Suprapubic skin (tissue), 4 donors: ENCODE data around the gene MUC6. TPM values are rescaled to one million over a fixed set of nuclear protein-coding genes. Genes with fewer than 3 reads are reported as not detected.

Experiments used
- DNase-seq, 2 donors: peaks; one replicate each; pipeline ENCODE4 v3.0.0-alpha.2; 2019; ENCODE audit warnings: low spot score in 2 of 2
- H3K27ac ChIP-seq: fragments of 200-600 bp; sonication (generic); one replicate; pipeline ENCODE4 v1.5.1; 2019
- H3K27me3 ChIP-seq: fragments of 200-600 bp; sonication (generic); one replicate; pipeline ENCODE4 v1.5.1; 2019
- H3K36me3 ChIP-seq: fragments of 200-600 bp; sonication (generic); one replicate; pipeline ENCODE4 v1.5.1; 2019
- H3K4me1 ChIP-seq: fragments of 200-600 bp; sonication (generic); one replicate; pipeline ENCODE4 v1.5.1; 2019
- H3K4me3 ChIP-seq: fragments of 200-600 bp; sonication (generic); one replicate; pipeline ENCODE4 v1.5.1; 2019; ENCODE audit warnings: mild to moderate bottlenecking
- H3K9me3 ChIP-seq: fragments of 200-600 bp; sonication (generic); one replicate; pipeline ENCODE4 v1.5.1; 2019
- EP300 ChIP-seq: sonication (generic); formaldehyde crosslinking; IDR thresholded peaks from one replicate; pipeline ENCODE4 v1.6.1; 2017; ENCODE audit warnings: antibody characterized with exemption
- POLR2A ChIP-seq, 2 donors: fragments of 450-650 bp; IDR thresholded peaks; one replicate each; pipeline ENCODE4 v1.6.1; 2017; ENCODE audit warnings: antibody characterized with exemption in 2 of 2, mild to moderate bottlenecking in 2 of 2, moderate library complexity in 2 of 2
- POLR2AphosphoS5 ChIP-seq, 3 donors: sonication (generic); formaldehyde crosslinking; IDR thresholded peaks; one replicate each; pipeline ENCODE4 v1.6.1; 2017; ENCODE audit warnings: antibody characterized with exemption in 3 of 3
- WGBS: methylation state at CpG from one replicate; pipeline ENCODE4 v1.1.5; 2018; 5-methylcytosine and 5-hydroxymethylcytosine counted together
- total RNA-seq, 4 donors: library from RNA; depleted of rRNA; stranded (reverse); fragments of >200 nt; gene quantifications; one replicate each; pipeline ENCODE4 v1.1.0, GENCODE V29; 2016
- TF ChIP-seq, protein P1 (sequence below), 2 donors: fragments of 200-600 bp in 1 of 2; fragments of 450-650 bp in 1 of 2; sonication (generic) in 1 of 2; IDR thresholded peaks; one replicate each; pipeline ENCODE4 v1.5.1; 2016 to 2019; ENCODE audit warnings: antibody characterized with exemption in 2 of 2, mild to moderate bottlenecking in 1 of 2, moderate library complexity in 1 of 2

Gene MUC6
- total RNA-seq, 4 donors from 2014 or later: 0.04 TPM; not detected in 3

DNA sequence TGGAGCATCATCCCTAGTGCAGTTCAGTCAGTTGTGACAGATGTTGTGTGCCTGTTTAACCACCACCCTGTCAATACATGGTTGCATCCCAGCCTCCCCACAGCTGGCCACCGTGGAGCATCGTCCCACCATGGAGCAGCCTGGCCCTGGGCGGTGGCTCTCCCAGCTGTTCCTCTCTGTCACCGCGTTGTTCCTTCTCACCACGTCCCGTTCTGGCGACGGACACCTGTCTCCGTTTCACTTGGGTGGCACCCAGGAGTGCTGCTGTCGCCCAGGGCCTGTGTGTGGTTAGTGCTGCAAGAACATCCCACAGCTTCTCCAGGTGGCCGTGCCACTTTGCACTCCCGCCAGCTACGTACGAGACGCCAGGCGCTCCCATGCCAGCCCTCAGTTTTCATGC is 26.5 kb downstream of the MUC6 start:
- Histone ChIP-seq H3K4me3 (no peak overlapping the region), H3K27ac (no peak overlapping the region), H3K36me3 (peaks cover 80% of the 10 kb centered on the region), H3K4me1 (peaks cover 4% of the 10 kb centered on the region), H3K27me3 (no peaks in the 10 kb centered on the region), H3K9me3 (no peaks in the 10 kb centered on the region)
- no peak for DNase-seq
- TF ChIP-seq, protein P1, sequence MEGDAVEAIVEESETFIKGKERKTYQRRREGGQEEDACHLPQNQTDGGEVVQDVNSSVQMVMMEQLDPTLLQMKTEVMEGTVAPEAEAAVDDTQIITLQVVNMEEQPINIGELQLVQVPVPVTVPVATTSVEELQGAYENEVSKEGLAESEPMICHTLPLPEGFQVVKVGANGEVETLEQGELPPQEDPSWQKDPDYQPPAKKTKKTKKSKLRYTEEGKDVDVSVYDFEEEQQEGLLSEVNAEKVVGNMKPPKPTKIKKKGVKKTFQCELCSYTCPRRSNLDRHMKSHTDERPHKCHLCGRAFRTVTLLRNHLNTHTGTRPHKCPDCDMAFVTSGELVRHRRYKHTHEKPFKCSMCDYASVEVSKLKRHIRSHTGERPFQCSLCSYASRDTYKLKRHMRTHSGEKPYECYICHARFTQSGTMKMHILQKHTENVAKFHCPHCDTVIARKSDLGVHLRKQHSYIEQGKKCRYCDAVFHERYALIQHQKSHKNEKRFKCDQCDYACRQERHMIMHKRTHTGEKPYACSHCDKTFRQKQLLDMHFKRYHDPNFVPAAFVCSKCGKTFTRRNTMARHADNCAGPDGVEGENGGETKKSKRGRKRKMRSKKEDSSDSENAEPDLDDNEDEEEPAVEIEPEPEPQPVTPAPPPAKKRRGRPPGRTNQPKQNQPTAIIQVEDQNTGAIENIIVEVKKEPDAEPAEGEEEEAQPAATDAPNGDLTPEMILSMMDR (IDR thresholded peaks at IDR 0.05): no peak
- TF ChIP-seq POLR2AphosphoS5 (IDR thresholded peaks at IDR 0.05) (no peak), POLR2A (IDR thresholded peaks at IDR 0.05) (no peak), EP300 (no peak)
- 87% methylated on average over 17 of the region's 17 CpGs for WGBS

DNA sequence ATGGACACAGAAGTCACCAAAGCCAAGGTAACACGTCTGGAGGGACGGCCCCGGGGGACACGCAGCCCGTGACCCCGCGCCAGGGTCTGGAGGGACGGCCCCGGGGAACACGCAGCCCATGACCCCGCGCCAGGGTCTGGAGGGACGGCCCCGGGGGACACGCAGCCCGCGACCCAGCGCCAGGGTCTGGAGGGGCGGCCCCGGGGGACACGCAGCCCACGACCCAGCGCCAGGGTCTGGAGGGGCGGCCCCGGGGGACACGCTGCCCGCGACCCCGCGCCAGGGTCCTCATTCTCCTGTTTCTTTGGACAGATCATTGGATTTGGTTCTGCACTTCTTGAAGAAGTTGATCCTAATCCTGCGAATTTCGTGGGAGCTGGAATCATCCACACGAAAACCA is 27.1 kb downstream of the MUC6 start:
- H3K4me1 ChIP-seq: peaks cover 4% of the 10 kb centered on the region
- no peaks in the 10 kb centered on the region for H3K27me3 ChIP-seq
- H3K27ac ChIP-seq: no peak overlapping the region
- H3K4me3 ChIP-seq: no peak overlapping the region
- TF ChIP-seq, protein P1 (IDR thresholded peaks at IDR 0.05): no peak
- TF ChIP-seq POLR2A (IDR thresholded peaks at IDR 0.05) (no peak), EP300 (no peak), POLR2AphosphoS5 (IDR thresholded peaks at IDR 0.05) (no peak)
- no peaks in the 10 kb centered on the region for H3K9me3 ChIP-seq
- H3K36me3 ChIP-seq: peaks cover 87% of the 10 kb centered on the region
- no peak for DNase-seq
- WGBS: 85% methylated on average over 20 of the region's 33 CpGs

DNA sequence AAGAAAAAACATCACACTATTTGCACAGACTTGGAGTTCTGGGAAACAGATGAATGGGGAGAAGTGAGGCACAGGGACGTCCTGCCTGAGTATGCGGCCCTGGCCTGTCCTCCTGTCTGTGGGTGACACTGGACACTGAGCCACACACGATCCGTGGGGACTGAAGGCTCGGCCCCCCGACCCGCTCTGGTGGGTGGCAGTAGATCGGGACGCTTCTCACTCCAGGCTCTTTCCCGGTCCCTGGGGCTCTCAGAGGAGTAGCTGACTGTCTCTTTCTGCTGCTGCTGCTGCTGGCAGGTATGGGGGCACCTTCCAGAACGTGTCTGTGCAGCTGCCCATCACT is 27.7 kb downstream of the MUC6 start:
- Histone ChIP-seq H3K4me1 (peaks cover 4% of the 10 kb centered on the region), H3K9me3 (no peaks in the 10 kb centered on the region), H3K4me3 (no peak overlapping the region), H3K27ac (no peak overlapping the region), H3K36me3 (peaks cover 92% of the 10 kb centered on the region), H3K27me3 (no peaks in the 10 kb centered on the region)
- 90% methylated on average over 10 of the region's 11 CpGs for WGBS
- TF ChIP-seq POLR2A (IDR thresholded peaks at IDR 0.05): no peak
- TF ChIP-seq POLR2AphosphoS5 (IDR thresholded peaks at IDR 0.05): no peak
- TF ChIP-seq EP300: no peak
- TF ChIP-seq, protein P1 (IDR thresholded peaks at IDR 0.05): no peak
- DNase-seq: no peak

DNA sequence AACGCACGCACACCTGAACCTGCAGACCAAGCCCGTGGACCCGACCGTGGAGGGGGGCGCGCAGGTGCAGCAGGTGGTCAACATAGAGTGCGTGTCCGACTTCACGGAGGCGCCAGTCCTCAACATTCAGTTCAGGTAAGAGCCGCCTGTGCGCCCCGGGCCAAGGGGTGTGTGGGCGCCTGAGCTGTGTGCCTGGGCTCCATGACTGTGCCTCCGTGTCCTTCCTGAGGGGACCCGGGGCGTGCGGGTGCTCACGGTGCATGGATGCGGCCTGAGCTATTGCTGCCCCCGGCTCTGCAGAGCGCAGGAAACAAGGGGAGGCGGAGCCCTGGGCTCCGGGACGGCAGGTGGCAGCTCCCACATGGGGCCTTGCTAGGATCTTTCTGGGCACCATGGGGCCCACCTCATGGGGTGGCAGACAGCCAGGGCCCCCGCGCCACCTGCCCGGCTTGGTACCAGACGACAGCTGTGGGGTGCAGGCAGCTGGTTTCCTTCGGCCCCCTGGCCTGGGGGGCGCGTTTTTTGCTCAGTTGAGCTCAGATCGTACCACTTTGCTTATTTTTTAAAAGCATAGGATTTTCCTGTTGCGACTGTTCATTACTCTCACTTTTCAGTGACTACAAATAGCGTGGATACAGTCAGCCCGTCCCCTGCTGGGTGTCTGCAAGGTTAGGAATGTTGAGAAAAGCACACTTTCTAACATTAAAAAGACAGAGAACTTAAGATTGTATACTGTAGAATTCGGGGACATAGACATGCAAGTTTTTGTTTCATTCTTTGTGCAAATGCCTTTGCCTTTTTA is 28.3 kb downstream of the MUC6 start:
- Histone ChIP-seq H3K4me1 (peaks cover 4% of the 10 kb centered on the region), H3K36me3 (peaks cover 93% of the 10 kb centered on the region), H3K4me3 (no peak overlapping the region), H3K27me3 (no peaks in the 10 kb centered on the region), H3K27ac (no peak overlapping the region), H3K9me3 (no peaks in the 10 kb centered on the region)
- TF ChIP-seq POLR2AphosphoS5 (IDR thresholded peaks at IDR 0.05) (no peak), EP300 (no peak), POLR2A (IDR thresholded peaks at IDR 0.05) (no peak)
- TF ChIP-seq, protein P1 (IDR thresholded peaks at IDR 0.05): no peak
- 96% methylated on average over 16 of the region's 38 CpGs for WGBS
- no peak for DNase-seq

DNA sequence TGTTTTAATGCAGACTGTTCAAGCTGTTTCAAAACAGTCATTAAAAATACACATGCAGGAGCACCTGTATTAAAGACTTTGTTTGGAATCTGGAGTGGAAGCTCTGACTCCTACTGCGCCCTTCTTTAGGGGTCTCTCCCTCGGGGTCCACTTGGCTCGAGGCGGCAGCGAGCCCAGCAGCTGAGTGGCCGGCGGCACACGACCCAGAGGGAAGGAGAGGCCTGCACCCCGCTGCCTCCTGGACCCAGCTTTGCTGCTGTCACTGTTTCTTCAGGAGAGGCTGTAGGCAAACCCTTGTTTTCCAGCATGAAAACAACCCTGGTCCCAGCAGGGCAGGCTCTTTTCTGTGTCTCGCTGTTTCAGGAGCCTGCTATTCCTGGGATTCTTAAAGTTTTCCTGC is 29.2 kb downstream of the MUC6 start:
- peaks cover 4% of the 10 kb centered on the region for H3K4me1 ChIP-seq
- H3K27me3 ChIP-seq: no peaks in the 10 kb centered on the region
- no peak overlapping the region for H3K27ac ChIP-seq
- DNase-seq: no peak
- 94% methylated on average over 3 of the region's 10 CpGs for WGBS
- H3K9me3 ChIP-seq: no peaks in the 10 kb centered on the region
- H3K36me3 ChIP-seq: peaks cover 95% of the 10 kb centered on the region
- no peak overlapping the region for H3K4me3 ChIP-seq
- TF ChIP-seq POLR2AphosphoS5 (IDR thresholded peaks at IDR 0.05) (no peak), POLR2A (IDR thresholded peaks at IDR 0.05) (no peak), EP300 (no peak)
- TF ChIP-seq, protein P1 (IDR thresholded peaks at IDR 0.05): no peak
